Neural crest cell (in vitro differentiated cells): ENCODE results near the gene VPS13D. TPM values are rescaled to one million over a fixed set of nuclear protein-coding genes. Genes with fewer than 3 reads are reported as not detected.

Experiments used
- DNase-seq: peaks from one replicate; pipeline ENCODE4 v3.0.0; 2021; ENCODE audit warnings: low read depth, mixed read lengths, low spot score
- H3K27ac Mint-ChIP-seq: one replicate; pipeline ENCODE4 v1.8.0; 2021; ENCODE audit warnings: mild to moderate bottlenecking, mixed read lengths; ENCODE audit not compliant: unreplicated experiment
- H3K27me3 Mint-ChIP-seq: 2 replicates; pipeline ENCODE4 v1.8.0; 2021; ENCODE audit warnings: low read depth, mild to moderate bottlenecking, mixed read lengths
- H3K36me3 Mint-ChIP-seq: 2 replicates; pipeline ENCODE4 v1.8.0; 2021; ENCODE audit warnings: low read depth, mild to moderate bottlenecking, mixed read lengths
- H3K4me1 Mint-ChIP-seq: 2 replicates; pipeline ENCODE4 v1.8.0; 2021; ENCODE audit warnings: mixed read lengths
- H3K4me3 Mint-ChIP-seq: one replicate; pipeline ENCODE4 v1.8.0; 2021; ENCODE audit warnings: mild to moderate bottlenecking, mixed read lengths
- H3K9me3 Mint-ChIP-seq: 2 replicates; pipeline ENCODE4 v1.8.0; 2021; ENCODE audit warnings: mixed read lengths
- CTCF ChIP-seq: fragments of 200-600 bp; sonication (generic); conservative IDR thresholded peaks from 2 replicates; pipeline ENCODE4 v1.5.0; 2021; ENCODE audit warnings: antibody characterized with exemption, mild to moderate bottlenecking
- total RNA-seq: library from RNA; stranded (reverse); gene quantifications from 2 replicates; pipeline ENCODE4 v1.2.1, GENCODE V29; 2021

Gene VPS13D
- total RNA-seq, 1 donor from 2014 or later, result 24.5 TPM

- no peaks in the 10 kb centered on the region for H3K27me3 Mint-ChIP-seq
- H3K4me1 Mint-ChIP-seq, result peaks cover 11% of the 10 kb centered on the region
- peaks cover 27% of the 10 kb centered on the region for H3K36me3 Mint-ChIP-seq
- no peak for TF ChIP-seq CTCF
- no peak for DNase-seq
- H3K9me3 Mint-ChIP-seq, result no peaks in the 10 kb centered on the region
- H3K27ac Mint-ChIP-seq, result no peak overlapping the region
- no peak overlapping the region for H3K4me3 Mint-ChIP-seq
Observed at GRCh38 chr1:12369258-12369657, 139.4 kb downstream of the VPS13D start.

- DNase-seq, result no peak
- Mint-ChIP-seq H3K4me1 (peaks cover 11% of the 10 kb centered on the region), H3K4me3 (no peak overlapping the region), H3K9me3 (no peaks in the 10 kb centered on the region), H3K27me3 (no peaks in the 10 kb centered on the region), H3K36me3 (peaks cover 19% of the 10 kb centered on the region), H3K27ac (no peak overlapping the region)
- TF ChIP-seq CTCF, result no peak
Observed at GRCh38 chr1:12370333-12370975, 140.6 kb downstream of the VPS13D start.

- Mint-ChIP-seq H3K4me1 (peaks cover 11% of the 10 kb centered on the region), H3K4me3 (no peak overlapping the region), H3K27ac (no peak overlapping the region), H3K9me3 (no peaks in the 10 kb centered on the region), H3K27me3 (no peaks in the 10 kb centered on the region), H3K36me3 (peaks cover 19% of the 10 kb centered on the region)
- no peak for DNase-seq
- TF ChIP-seq CTCF, result no peak
Observed at GRCh38 chr1:12371053-12371452, 141.2 kb downstream of the VPS13D start.

GRCh38 chr1:12372180-12372579, 142.3 kb downstream of the VPS13D start:
- DNase-seq, result no peak
- H3K4me3 Mint-ChIP-seq, result no peak overlapping the region
- no peak for TF ChIP-seq CTCF
- H3K27ac Mint-ChIP-seq, result no peak overlapping the region
- H3K9me3 Mint-ChIP-seq, result no peaks in the 10 kb centered on the region
- H3K4me1 Mint-ChIP-seq, result peaks cover 11% of the 10 kb centered on the region
- H3K27me3 Mint-ChIP-seq, result no peaks in the 10 kb centered on the region
- peaks cover 13% of the 10 kb centered on the region for H3K36me3 Mint-ChIP-seq

- H3K27me3 Mint-ChIP-seq, result no peaks in the 10 kb centered on the region
- no peak overlapping the region for H3K4me3 Mint-ChIP-seq
- H3K4me1 Mint-ChIP-seq, result peaks cover 11% of the 10 kb centered on the region
Observed at GRCh38 chr1:12372761-12373160, 142.9 kb downstream of the VPS13D start.

More at GRCh38 chr1:12372761-12373160, 142.9 kb downstream of the VPS13D start:
- no peaks in the 10 kb centered on the region for H3K9me3 Mint-ChIP-seq
- no peak for DNase-seq
- H3K27ac Mint-ChIP-seq, result no peak overlapping the region
- no peak for TF ChIP-seq CTCF
- peaks cover 14% of the 10 kb centered on the region for H3K36me3 Mint-ChIP-seq
